Measurements from ENCODE around the gene IL21R.

IL21R gene

GRCh38 chr16:27481282-27481934, 79.4 kb downstream of the IL21R start:
- in situ Hi-C loops (cut with HindIII; ENCODE audit: low sequenced_read_pairs), result no loop called here

- in situ Hi-C loops (cut with HindIII; ENCODE audit: low sequenced_read_pairs), result no loop called here
Measured at GRCh38 chr16:27482397-27483087, 80.6 kb downstream of the IL21R start.

- in situ Hi-C loops (cut with HindIII; ENCODE audit: low sequenced_read_pairs), result no loop called here
Measured at GRCh38 chr16:27483088-27483437, 81.1 kb downstream of the IL21R start.

- in situ Hi-C loops (cut with HindIII; ENCODE audit: low sequenced_read_pairs), result no loop called here
Measured at GRCh38 chr16:27483624-27484023, 81.7 kb downstream of the IL21R start.

- in situ Hi-C loops (cut with HindIII; ENCODE audit: low sequenced_read_pairs), result no loop called here
Measured at GRCh38 chr16:27485126-27485525, 83.2 kb downstream of the IL21R start.

GRCh38 chr16:27485811-27486210, 83.8 kb downstream of the IL21R start:
- in situ Hi-C loops (cut with HindIII; ENCODE audit: low sequenced_read_pairs), result no loop called here

- in situ Hi-C loops (cut with HindIII; ENCODE audit: low sequenced_read_pairs), result no loop called here
Measured at GRCh38 chr16:27486344-27486743, 84.4 kb downstream of the IL21R start.

GRCh38 chr16:27486760-27487159, 84.8 kb downstream of the IL21R start:
- in situ Hi-C loops (cut with HindIII; ENCODE audit: low sequenced_read_pairs), result no loop called here

GRCh38 chr16:27489421-27489820, 87.4 kb downstream of the IL21R start:
- in situ Hi-C loops (cut with HindIII; ENCODE audit: low sequenced_read_pairs), result no loop called here

GRCh38 chr16:27489906-27490305, 87.9 kb downstream of the IL21R start:
- in situ Hi-C loops (cut with HindIII; ENCODE audit: low sequenced_read_pairs), result no loop called here

- in situ Hi-C loops (cut with HindIII; ENCODE audit: low sequenced_read_pairs), result no loop called here
Measured at GRCh38 chr16:27491894-27492587, 90.1 kb downstream of the IL21R start.

GRCh38 chr16:27492588-27492979, 90.6 kb downstream of the IL21R start:
- in situ Hi-C loops (cut with HindIII; ENCODE audit: low sequenced_read_pairs), result no loop called here

- in situ Hi-C loops (cut with HindIII; ENCODE audit: low sequenced_read_pairs), result loop anchor here (5.0 kb wide), 1 partner anchor 47 kb away; no protein-coding TSS in a partner anchor
Measured at GRCh38 chr16:27495191-27495590, 93.2 kb downstream of the IL21R start.

- in situ Hi-C loops (cut with HindIII; ENCODE audit: low sequenced_read_pairs), result loop anchor here (5.0 kb wide), 1 partner anchor 44 kb away; no protein-coding TSS in a partner anchor
Measured at GRCh38 chr16:27498031-27498825, 96.3 kb downstream of the IL21R start.

- in situ Hi-C loops (cut with HindIII; ENCODE audit: low sequenced_read_pairs), result loop anchor here (5.0 kb wide), 1 partner anchor 43 kb away; no protein-coding TSS in a partner anchor
Measured at GRCh38 chr16:27498916-27499658, 97.1 kb downstream of the IL21R start.

GRCh38 chr16:27499659-27500055, 97.7 kb downstream of the IL21R start:
- in situ Hi-C loops (cut with HindIII; ENCODE audit: low sequenced_read_pairs), result loop anchor here (5.0 kb wide), 1 partner anchor 43 kb away; no protein-coding TSS in a partner anchor

GRCh38 chr16:27500801-27501200, 98.8 kb downstream of the IL21R start:
- in situ Hi-C loops (cut with HindIII; ENCODE audit: low sequenced_read_pairs), result no loop called here
